ENCODE data around the gene ANGPTL2. TPM values are rescaled to one million over a fixed set of nuclear protein-coding genes. Genes with fewer than 3 reads are reported as not detected.
A peak's percentile ranks its signal among the peaks of the same experiment; 100 is the strongest.

The ANGPTL2 gene
- total and polyA plus RNA-seq, 12 donors = 16.2 to 73.5 (median 42.9) TPM

DNA sequence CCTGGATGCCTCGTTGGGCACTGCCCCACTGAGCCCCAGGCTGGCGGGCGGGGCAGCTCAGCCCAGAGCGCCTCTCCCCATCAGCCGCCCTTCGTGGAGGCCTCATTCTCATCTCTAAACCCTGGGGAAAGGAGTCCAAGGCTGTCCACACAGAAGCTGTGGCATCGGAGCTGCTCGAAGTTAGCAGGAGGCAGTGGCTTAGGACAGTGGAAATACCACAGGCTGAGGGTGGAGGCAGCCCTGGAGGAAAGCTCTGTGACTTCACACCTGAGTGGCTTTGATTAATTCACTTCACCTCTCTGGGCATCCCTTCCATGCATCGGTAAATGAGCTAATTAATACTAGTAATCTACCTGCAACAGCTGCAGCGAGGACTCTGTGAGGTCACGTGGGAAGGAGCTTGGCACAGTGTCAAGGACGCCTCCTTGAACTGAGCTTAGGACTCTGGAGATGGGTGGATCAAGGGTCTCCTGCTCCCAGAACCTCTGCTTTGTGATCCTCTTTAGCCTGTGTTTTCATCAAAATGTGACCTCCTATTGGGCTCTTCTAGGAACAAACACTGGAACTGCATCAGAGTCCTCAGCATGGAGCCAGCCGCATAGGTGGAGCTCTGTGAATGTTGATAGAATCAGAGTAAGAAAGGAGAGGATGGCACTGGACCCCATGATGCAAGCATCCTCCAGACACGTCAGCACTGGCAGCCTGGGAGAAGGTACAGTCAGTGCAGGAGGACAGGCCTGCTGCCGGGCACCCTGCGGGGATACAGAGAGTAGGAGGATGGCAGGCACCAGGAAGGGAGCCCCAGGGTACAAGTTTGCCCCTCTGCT is 842 bp upstream of the ANGPTL2 start:
- 31% methylated on average over 16 of the region's 16 CpGs for WGBS, 2 donors
- H3K4me1 ChIP-seq = peaks cover 9 to 63% (median 39%) of the 10 kb centered on the region in 9 donors
- no peak for ATAC-seq

DNA sequence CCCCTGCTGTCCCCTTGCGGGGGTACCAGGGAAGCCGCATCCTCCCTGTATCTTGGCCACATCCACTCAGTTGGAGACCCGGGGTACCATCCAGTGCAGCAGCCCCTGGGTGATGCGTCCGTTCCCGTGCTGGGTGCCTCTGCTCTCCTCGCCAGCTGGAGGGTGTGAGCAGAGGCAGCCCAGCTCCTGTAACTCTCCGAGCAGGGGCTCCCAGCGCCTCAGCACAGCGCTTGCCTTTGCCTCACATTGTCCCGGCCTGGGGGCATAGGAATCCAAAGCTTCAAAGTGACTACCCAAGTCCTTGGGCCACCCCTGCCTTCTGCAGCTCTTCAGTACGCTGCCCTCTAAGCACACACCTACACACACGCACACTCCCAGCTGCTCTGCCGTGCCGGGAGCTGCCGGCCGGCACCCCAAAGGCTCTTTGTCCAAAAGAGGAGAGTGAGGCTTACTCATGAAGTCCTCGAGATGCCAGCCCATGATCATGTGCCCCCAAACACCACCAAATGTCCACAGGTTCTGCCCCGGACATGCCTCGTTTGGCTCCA is 733 bp downstream of the ANGPTL2 start:
- H3K4me1 ChIP-seq = peaks cover 9 to 69% (median 53%) of the 10 kb centered on the region in 9 donors
- peak; percentile 3 to 44 (median 31) for ATAC-seq
- TF ChIP-seq, protein P1, sequence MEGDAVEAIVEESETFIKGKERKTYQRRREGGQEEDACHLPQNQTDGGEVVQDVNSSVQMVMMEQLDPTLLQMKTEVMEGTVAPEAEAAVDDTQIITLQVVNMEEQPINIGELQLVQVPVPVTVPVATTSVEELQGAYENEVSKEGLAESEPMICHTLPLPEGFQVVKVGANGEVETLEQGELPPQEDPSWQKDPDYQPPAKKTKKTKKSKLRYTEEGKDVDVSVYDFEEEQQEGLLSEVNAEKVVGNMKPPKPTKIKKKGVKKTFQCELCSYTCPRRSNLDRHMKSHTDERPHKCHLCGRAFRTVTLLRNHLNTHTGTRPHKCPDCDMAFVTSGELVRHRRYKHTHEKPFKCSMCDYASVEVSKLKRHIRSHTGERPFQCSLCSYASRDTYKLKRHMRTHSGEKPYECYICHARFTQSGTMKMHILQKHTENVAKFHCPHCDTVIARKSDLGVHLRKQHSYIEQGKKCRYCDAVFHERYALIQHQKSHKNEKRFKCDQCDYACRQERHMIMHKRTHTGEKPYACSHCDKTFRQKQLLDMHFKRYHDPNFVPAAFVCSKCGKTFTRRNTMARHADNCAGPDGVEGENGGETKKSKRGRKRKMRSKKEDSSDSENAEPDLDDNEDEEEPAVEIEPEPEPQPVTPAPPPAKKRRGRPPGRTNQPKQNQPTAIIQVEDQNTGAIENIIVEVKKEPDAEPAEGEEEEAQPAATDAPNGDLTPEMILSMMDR (IDR thresholded peaks at IDR 0.05) = no peak
- H3K36me3 ChIP-seq = peaks cover 0 to 28% (median 0%) of the 10 kb centered on the region in 9 donors
- peak overlapping the region; percentile 50 to 94 (median 76) for H3K4me3 ChIP-seq
- intact Hi-C loops (cut with DNase I) = loop anchor here in 5 of 10 donors (5.0 to 10.0 kb wide), 6 partner anchors 44 to 157 kb away; no protein-coding TSS in a partner anchor
- 11 to 12% methylated on average over 20 of the region's 20 CpGs for WGBS, 2 donors
- DNase-seq = no peak
- peak overlapping the region in 9 of 10 donors; percentile 75 to 98 (median 91) for H3K27ac ChIP-seq
- peaks cover 0 to 29% (median 0%) of the 10 kb centered on the region in 7 donors for H3K27me3 ChIP-seq
- H3K9me3 ChIP-seq = no peaks in the 10 kb centered on the region

More for the DNA sequence above, 842 bp upstream of the ANGPTL2 start:
- Histone ChIP-seq H3K9me3 (no peaks in the 10 kb centered on the region), H3K4me3 (peak overlapping the region in 9 of 10 donors; percentile 50 to 94 (median 77)), H3K36me3 (peaks cover 0 to 21% (median 0%) of the 10 kb centered on the region in 9 donors), H3K27ac (peak overlapping the region; percentile 26 to 98 (median 90)), H3K27me3 (peaks cover 0 to 29% (median 0%) of the 10 kb centered on the region in 7 donors)
- TF ChIP-seq, protein P1 (IDR thresholded peaks at IDR 0.05) = no peak
- no peak for DNase-seq
- intact Hi-C loops (cut with DNase I) = loop anchor here in 5 of 10 donors (5.0 to 10.0 kb wide), 6 partner anchors 46 to 158 kb away; no protein-coding TSS in a partner anchor

DNA sequence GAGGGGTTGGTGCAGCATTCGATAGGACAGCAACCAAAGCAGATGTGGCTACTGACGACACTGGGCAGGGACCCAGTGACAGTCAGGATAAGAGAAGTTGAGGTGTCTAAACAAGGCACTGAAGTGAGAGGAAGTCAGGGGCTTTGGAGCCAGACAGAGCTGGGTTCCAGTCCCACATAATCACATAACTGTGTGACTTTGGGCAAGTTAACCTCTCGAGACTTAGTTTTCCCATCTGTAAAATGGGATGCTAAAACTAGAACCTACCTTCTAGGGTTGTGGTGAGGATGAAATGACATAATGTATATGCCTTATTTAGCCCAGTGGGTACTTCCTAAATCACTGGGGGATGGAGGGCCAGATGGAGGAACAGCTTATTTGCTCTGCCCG is 3.1 kb downstream of the ANGPTL2 start:
- Histone ChIP-seq H3K27ac (no peak overlapping the region), H3K27me3 (peaks cover 0 to 29% (median 0%) of the 10 kb centered on the region in 7 donors), H3K36me3 (peaks cover 0 to 28% (median 0%) of the 10 kb centered on the region in 9 donors), H3K4me1 (peaks cover 11 to 90% (median 72%) of the 10 kb centered on the region in 9 donors), H3K4me3 (peak overlapping the region in 1 of 10 donors; percentile 78), H3K9me3 (no peaks in the 10 kb centered on the region)
- TF ChIP-seq, protein P1 (IDR thresholded peaks at IDR 0.05) = no peak
- intact Hi-C loops (cut with DNase I) = no loop called here
- 84 to 87% methylated on average over 4 of the region's 4 CpGs for WGBS, 2 donors
- DNase-seq (no peak), ATAC-seq (no peak)

DNA sequence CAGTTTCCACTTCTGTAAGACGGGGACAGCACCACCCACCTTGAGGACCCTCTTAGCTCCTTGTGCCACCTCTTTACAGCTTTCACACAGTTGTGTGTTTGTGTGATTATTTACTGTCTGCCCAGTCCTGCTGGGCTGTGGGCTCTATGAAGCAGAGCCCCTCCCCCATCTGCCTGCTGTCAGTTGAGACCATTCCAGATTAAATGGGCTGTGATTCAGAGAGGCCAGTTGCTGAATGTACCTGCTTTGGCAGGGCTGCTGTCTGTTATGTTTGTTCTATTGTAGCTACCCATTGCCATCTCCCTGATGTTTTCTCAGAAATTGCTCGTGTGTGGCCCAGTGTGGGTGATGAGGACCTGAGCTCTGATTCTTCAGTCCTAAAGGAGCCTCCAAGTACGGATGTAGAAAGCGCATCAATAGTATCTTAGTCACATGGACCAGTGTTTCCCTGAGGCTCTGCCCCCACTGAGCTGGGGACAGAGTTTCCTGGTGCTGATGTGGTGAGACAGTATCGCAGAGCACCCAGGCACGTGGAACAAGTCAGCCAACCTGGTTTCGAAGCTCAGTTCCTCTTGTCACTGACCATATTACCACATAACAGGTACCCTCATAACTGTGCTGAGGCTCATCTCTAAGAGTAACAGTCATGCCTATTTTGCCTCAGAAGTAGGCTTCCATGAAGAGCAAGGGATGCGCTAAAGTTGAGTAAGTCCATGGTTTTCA is 3.7 kb downstream of the ANGPTL2 start:
- DNase-seq = no peak
- no peaks in the 10 kb centered on the region for H3K9me3 ChIP-seq
- TF ChIP-seq, protein P1 (IDR thresholded peaks at IDR 0.05) = no peak
- peaks cover 0 to 28% (median 0%) of the 10 kb centered on the region in 9 donors for H3K36me3 ChIP-seq
- H3K4me1 ChIP-seq = peaks cover 11 to 96% (median 72%) of the 10 kb centered on the region in 9 donors
- intact Hi-C loops (cut with DNase I) = no loop called here
- H3K4me3 ChIP-seq = peak overlapping the region in 1 of 10 donors; percentile 78
- H3K27ac ChIP-seq = peak overlapping the region in 2 of 10 donors; percentile 6 to 13
- 82% methylated on average over 8 of the region's 8 CpGs for WGBS, 2 donors
- peaks cover 0 to 26% (median 0%) of the 10 kb centered on the region in 7 donors for H3K27me3 ChIP-seq
- no peak for ATAC-seq

Data from heart right ventricle (tissue), 16 donors.